Measurements from ENCODE around the gene EFNB3.

The EFNB3 gene

DNA sequence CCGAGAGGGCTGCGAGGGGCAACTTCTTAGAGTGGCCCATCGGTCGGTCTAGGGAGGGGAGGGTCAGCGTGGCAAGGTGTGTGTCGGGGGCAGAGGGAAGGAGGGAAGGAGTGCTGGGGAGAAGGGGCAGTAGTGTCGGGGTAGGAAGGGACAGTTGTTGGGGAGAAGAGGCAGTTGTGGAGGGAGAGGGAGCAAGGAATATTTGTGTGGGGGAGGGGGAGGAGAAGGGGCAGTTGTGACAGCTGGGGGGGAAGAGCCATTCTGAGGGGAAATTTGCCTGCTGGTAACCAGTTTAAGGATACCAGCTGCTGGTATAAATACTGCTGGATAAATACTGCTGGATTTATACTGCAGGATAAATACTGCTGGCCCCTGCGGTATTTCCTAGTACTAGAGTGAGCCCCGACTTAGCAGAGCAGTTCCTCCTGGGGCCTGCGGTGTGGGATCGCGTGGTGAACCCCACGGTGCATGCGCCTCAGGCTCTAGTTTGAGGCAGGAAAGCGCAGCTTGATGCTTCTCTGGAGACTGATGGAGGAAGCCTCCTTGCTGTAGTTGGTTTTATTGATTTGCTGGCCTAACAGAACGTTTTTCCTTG, 12.9 kb downstream of the EFNB3 start:
- no peak for DNase-seq (ENCODE audit: low read depth in 3 of 3)

DNA sequence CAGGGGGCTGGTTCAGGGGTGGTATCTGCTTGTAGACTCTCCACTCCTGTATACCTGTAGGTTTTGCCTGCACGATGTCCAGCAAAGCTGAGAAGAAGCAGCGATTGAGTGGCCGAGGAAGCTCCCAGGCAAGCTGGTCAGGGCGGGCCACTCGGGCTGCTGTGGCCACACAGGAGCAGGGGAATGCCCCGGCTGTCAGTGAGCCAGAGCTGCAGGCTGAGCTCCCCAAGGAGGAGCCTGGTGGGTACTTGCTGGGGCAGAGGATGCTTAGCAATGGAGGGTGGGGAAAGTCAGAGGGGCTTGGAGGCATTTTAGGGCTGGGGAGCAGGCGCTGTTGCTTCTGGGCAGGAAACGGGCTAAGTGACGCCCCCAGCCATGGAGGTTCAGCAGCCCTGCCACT, 14.7 kb downstream of the EFNB3 start:
- no peak for DNase-seq (ENCODE audit: low read depth in 3 of 3)

DNA sequence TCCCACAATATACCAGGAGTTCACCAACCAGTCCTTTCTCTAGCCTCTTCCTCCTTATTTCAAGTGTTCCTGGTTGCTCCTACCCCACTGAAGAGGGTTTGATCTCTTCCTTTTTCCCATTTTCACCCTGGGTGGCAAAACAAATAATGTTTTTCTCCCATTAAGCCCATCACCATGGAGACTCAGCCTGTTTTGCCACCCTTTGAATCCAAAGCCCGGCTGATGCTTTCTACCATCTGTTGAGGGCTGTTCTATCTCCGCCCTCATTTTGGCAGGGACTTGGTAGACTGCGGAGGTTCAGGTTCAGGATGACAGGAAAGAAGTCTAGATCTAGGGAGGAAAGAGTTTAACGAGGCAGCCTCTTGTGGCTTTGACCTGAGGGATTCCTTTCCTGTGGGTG, 15.1 kb downstream of the EFNB3 start:
- no peak for DNase-seq (ENCODE audit: low read depth in 3 of 3)

DNA sequence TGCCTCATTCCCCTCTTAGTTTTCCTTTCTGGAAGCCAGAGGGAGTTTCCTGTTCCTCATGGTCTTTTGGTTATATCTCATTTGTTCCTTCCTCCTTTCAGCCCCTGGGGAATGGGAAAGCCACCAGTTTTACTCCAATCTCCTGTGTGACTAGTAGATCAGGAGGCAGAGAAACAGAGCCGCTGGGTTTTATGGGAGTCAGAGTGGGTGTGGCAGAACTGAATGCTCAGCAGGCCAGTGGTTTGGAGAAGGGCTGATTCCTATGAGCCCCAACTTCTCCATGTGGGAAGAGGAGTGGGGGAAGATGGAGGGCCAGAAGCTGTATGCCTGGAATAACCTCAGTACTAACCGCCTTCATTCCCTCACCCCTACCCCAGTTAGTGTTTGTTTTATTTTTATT, 16.6 kb downstream of the EFNB3 start:
- no peak for DNase-seq (ENCODE audit: low read depth in 3 of 3)

DNA sequence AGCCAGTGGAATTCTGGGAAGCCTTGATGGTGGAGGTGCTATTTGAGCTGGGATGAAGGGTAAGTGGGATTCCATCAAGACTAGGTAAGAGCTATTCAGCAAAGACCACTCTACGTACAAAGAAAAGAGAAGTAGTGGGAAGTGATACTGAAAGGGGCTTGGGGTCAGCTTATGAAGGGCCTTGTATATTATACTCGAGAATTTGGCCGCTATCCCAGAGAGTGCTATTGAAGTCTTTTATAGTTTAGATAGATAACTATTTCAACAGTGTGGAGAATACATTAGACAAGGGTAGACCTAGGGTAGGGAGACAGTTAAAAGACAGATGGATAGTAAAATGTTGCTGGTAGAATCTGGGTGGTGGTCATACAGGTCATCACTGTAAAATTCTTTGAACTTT, 22.9 kb downstream of the EFNB3 start:
- DNase-seq (ENCODE audit: low read depth in 3 of 3), result no peak

DNA sequence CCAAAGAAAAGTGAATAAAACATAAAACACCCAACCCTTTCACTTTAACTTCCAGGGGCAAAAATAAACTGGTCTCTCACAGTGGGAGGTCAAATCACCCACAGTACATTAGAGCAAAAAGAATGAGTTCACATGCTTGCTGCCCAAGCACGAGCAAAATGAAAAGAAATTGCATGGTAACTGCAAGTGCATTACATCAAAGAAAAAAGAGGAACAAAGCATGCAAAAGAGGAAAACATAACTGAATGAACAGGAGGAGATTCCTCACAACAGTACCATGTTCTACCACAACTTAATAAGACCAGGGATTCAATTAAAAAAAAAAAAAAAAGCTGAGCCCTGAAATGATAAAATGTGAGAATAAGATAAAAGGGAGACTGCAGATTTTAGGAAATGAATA, 24.8 kb downstream of the EFNB3 start:
- no peak for DNase-seq (ENCODE audit: low read depth in 3 of 3)

DNA sequence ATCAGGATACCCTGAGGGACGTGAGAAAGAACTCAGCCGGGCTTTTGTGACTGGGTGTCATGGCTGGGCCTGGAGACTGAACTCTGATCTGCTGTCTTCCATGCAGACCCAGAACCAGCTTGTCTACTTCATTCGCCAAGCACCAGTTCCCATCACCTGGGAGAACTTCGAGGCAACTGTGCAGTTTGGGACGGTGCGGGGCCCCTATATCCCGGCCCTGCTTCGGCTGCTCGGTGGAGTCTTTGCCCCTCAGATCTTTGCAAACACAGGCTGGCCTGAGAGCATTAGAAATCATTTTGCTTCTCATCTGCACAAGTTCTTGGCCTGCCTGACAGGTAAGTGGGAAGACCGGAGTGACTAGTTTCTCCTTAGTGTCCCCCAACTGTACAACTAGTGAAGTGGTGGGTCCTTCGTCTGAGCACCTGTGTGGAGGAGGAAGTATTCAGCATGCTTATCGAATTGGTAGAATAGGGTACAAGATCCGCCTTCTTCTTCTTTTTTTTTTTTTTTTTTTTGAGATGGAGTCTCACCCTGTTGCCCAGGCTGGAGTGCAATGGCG, 28.1 kb downstream of the EFNB3 start:
- DNase-seq (ENCODE audit: low read depth in 3 of 3), result no peak

DNA sequence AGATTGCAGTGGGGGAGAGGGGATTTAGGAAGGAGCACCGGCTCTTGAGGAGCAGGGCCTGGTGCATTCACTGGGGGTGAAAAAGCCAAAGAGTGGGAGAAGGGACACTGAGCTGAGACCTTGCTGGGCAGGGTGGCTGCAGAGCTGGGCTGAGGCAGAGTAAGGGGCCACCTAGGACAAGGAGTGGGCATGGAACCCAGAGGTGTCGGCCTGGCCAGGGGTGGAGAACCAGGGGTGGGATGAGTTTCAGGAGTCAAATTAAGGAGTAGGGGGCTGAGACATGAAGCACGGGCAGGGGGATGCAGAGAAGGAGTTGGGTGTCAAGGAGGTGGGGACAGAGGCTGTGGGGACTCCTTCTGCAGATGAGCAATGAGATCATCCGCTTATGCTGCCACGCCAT, 32.6 kb downstream of the EFNB3 start:
- no peak for DNase-seq (ENCODE audit: low read depth in 3 of 3)

DNA sequence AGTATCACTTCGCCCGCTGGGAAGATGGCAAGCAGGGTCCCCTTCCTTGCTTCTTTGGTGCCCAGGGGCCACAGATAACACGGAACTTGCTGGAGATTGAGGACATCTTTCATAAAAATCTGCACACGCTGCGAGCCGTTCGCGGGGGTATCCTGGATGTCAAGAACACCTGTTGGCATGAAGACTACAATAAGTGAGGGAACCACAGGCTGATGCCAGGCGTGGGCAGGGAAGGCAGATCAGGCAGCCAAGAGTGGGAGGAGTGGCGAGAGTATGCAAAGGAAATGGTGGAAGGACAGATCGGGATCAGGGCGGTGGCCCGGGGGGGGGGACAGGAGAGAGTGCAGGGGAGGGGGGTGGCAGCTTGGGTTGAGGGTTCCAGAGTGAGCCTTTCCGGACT, 34.7 kb downstream of the EFNB3 start:
- no peak for DNase-seq (ENCODE audit: low read depth in 3 of 3)

DNA sequence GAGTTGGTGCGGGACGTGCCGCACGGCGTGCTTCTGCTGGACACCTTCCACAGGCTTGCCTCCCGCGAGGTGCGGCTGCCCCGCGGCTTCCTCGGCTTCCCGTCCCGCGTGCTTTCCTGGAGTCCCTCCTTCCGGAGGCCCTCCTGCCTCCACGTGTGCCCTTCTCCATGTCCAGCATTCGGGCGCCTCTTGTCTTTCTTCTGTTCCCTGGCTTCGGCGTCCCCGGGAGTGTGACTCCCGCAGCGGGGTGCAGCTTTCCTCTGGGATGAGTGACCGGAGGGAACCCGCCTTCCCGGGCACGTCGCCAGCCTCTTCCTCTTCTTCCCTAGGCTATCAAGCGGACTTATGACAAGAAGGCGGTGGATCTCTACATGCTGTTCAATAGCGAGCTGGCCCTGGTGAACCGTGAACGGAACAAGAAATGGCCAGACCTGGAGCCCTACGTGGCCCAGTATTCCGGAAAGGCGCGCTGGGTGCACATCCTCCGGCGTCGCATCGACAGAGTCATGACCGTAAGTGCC, 35.5 kb downstream of the EFNB3 start:
- no peak for DNase-seq (ENCODE audit: low read depth in 3 of 3)

DNA sequence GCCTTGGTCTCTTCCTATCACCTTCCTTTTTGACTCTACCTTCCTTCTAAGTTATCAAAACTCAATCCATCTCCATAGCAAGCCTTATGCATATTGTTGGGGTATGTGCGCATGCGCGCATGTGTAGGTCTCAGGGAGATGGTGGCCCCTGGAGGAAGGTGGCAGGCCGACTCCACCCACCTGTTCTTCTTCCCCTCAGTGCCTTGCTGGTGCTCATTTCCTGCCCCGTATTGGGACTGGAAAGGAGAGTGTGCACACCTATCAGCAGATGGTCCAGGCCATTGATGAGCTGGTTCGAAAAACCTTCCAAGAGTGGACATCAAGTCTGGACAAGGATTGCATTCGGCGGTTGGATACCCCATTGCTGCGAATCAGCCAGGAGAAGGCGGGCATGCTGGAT, 37.7 kb downstream of the EFNB3 start:
- DNase-seq (ENCODE audit: low read depth in 3 of 3), result no peak

DNA sequence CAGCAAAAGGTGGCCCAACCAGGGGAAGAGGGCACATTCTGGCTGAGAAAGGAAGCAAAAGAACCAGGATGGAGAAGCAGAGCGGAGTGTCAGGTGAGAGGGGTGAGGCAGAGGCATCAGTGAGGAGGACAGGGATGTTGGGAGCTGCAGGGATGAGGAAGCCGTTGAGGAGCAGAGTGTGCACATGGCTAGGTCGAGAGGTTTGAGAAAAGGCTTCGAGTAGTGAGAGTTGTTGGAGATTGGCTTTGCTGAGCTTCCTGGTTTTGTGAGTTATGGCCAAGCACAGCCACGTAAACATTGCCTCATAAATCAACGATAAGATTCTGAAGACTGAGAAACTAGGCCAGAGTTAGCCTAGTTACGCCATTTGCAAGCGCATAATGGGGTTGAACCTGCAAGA, 39.4 kb downstream of the EFNB3 start:
- no peak for DNase-seq (ENCODE audit: low read depth in 3 of 3)

DNA sequence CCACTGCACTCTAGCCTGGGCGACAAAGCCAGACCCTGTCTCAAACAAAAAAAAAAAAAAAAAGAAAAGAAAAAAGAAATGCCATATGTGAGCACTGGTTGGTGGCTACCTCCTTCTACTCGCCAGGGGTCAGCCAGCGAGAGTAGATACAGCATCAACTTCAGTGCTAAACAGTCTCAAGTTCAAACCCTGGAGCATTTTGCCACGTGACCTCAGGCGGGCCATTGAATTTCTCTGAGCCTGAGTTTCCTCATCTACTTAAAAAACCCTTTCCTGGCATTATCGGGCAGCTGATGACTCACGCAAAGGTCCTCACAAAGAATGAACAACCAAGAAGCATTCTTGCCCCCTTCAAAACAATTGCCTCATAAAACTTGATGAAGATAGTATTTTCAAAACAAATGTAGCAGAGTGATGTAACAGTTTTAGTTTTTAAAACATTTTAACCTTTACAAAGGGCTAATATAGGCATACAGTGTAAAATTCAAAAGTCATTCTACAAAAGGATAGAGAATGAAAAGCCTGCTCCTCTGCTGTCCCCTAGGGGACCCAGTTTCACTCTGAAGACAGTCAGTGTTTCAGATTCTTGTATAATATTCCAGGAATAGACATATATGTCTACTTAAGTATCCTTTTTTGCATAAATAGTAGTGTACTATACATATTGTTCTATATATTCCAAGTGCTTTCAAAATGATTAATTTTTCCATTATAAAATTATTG, 40.9 kb downstream of the EFNB3 start:
- no peak for DNase-seq (ENCODE audit: low read depth in 3 of 3)

DNA sequence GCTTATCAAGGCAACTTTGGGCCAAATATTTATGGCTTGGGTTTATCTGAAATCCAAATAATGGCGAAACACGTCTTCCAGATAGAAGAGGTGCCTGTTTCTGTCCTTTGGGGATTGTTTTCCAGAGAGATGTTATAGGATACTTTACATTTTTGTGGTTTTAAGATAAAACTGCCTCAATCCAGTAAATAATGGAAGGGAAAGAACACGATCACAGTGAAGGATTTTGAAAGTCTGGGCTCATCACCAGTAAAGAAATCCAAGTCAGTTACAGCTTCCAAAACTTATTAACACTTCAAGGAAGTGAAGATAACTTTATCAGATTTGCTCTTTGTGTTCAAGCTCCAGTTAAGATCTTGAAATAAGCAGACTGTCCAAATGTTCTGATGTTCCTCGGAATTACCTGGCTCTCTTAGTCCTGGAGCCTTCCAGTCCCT, 42.7 kb downstream of the EFNB3 start:
- no peak for DNase-seq (ENCODE audit: low read depth in 3 of 3)

DNA sequence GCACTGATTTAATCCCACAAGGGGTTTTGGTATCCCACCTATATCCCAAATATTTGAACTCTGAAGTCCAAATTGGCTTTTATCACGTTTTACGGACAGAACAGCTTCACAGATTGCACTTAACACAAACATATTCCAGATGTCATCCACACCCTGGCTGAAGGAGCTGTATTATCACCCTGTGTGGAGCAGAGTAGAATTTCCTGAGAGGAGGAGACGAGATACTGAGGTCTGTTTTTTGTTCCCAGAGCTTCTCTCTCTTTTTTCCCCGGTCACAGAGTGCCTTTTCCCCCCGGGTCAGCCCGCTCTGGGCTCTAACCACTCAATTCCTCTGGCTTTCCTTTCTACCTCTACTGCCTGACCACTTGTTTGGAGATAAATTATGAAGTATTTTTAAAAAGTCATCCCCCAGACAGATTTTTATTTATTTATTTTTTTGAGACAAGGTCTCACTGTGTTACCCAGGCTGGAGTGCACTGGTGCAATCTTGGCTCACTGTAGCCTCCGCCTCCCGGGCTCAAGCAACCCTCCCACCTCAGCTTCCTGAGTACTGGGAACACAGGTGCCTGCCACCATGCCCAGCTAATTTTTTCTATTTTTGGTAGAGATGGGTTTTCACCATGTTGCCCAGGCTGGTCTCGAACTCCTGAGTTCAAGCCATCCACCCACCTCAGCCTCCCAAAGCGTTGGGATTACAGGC, 43.2 kb downstream of the EFNB3 start:
- DNase-seq (ENCODE audit: low read depth in 3 of 3), result no peak

DNA sequence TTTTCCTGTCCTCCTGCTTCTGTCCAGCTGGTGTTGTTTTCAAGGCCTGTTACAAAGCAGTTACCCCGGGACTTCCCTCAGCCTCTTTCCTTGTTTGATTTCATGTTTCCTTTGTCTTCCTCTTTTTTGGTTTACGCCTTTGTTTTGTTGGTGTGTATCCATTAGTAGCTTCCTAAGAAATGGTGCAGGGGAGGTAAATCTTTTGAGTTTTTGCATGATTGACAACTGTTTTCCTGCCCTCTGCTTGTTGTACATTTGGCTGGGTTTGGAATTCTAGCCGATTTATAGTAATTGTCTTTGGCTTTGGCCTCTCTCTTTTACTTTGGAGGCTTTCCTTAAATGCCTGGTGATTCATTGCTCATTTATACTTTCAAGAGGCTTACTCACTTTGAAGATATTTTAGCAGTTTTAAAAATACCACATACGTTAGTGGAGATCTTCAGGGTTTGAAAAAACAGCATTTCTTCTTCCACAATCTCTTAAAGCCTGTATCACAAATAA, 45.4 kb downstream of the EFNB3 start:
- no peak for DNase-seq (ENCODE audit: low read depth in 3 of 3)

DNA sequence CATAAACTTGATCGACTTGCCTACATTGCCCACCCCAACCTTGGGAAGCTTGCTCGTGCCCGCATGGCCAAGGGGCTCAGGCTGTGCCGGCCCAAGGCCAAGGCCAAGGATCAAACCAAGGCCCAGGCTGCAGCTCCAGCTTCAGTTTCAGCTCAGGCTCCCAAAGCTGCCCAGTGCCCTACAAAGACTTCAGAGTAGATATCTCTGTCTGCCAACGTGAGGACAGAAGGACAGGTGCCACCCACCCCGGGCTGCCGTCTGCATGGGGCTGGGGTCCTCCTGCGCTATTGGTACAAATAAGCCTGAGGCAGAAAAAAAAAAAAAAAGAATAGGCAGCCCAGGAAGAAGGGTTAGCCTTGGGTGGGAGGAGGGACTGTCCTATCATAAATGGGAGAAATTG, 49.7 kb downstream of the EFNB3 start:
- DNase-seq (ENCODE audit: low read depth in 3 of 3), result no peak

DNA sequence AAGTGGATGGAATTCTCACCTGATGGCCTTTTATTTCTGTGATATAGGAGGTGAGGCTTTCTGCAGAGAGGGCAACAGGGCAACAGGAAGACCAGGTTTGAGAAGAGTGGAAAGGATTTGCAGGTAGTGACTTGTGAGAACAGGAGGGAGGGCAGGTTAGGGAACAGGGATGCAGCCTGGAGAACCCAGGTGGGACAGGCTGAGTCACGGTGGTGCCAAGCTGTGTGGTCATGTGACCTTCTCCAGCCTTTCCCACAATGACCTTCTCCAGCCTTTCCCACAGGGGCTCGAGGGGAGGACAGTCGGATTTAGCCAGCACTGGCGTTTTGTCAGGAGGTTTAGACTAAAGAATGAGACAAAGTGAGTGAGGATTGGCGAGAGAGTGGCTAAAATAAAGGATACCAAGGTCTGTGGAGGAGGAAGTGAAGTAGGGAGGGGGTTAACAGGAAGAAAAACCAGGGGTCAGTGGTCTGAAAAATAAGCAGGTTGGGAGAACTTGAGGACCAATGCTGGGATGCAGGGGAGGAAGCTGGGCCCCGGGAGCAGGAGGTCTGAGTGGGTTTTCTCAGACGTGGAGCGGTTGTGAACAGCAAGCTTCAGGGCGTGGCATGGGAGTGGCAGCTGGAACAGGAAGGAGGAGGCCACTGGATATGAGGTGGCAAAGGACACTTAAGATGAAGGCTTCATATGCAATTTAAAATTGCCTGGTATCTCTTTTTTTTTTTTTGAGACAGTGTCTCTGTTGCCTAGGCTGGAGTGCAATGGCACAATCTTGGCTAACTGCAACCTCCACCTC, 50.3 kb downstream of the EFNB3 start:
- no peak for DNase-seq (ENCODE audit: low read depth in 3 of 3)

DNA sequence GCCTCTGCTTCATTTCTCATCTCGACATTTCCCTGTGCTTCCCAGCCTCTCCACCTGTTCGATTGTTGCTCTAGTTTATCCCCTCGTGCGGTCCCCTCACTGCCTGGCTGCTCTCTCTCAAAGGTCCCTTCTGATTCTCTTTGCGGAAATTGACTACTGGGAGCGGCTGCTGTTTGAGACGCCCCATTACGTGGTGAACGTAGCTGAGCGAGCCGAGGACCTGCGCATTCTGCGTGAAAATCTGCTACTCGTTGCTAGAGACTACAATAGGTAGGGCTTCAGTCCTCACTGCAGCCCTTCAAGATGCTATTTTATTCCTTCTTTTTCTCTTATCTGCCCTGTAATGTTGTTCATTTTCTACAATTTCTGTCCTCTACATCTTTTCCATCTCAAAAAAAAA, 52.0 kb downstream of the EFNB3 start:
- no peak for DNase-seq (ENCODE audit: low read depth in 3 of 3)
